ENCODE measurements around the gene SDHAF4. TPM values are rescaled to one million over a fixed set of nuclear protein-coding genes. Genes with fewer than 3 reads are reported as not detected.

SDHAF4 gene
- 1 to 10 TPM; 3.0 to 7.3 TPM for total RNA-seq

DNA sequence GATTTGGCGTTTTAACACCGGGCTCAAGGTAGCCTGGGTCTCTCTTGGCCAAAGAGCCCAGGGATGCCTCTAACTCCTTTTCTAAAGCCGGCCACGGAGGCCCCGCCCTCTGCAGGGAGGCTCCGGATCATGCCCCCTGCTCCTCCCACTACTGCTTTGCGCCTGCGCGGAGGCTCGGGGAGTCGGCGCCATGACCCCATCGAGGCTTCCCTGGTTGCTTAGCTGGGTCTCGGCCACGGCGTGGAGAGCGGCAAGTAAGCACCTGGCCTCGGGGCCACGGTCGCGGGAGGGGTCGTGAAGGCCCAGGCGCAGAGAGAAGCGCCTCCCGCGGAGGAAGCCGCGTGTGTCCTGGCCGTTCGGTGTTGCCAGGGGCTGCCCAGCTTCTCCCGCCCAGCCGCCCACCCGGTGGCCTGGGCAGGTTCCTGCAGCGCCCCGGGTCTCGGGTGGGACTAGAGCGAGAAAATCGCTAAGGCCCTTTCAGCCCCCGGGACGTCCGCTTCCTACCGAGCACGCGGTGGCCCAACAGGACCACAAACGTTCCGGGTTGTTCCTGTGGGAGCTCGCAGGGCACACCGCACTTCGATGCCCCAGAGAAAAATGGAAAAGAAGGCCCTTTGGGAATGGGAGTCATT, at the start of gene SDHAF4:
Gene SDHAF4, plus strand, starts transcription at position 180 of the 632 bp plus-strand sequence. Its CDS starts 11 bp downstream, at position 191.
- WGBS, 2 donors: 0 to 1% methylated on average over 14 to 49 of the region's 49 CpGs
- peak within 1 kb of the TSS; percentile 53 to 83 for H3K4me3 ChIP-seq
- H3K27ac ChIP-seq: peak within 1 kb of the TSS; percentile 55 to 89 (median 86)
- no peaks in the 10 kb centered on the region for H3K27me3 ChIP-seq
- intact Hi-C loops (cut with DNase I): loop anchor here (10.0 kb wide), 1 partner anchor 108 kb away; no protein-coding TSS in a partner anchor
- DNase-seq: peak; percentile 92 to 95 (median 94)
- H3K4me1 ChIP-seq: peaks cover 12% of the 10 kb centered on the region
- peak; percentile 99 for ATAC-seq
- H3K9me3 ChIP-seq: no peaks in the 10 kb centered on the region
- H3K36me3 ChIP-seq (replicated peaks in 1 of 2; ENCODE audit: insufficient read depth in 1 of 2, low read depth in 2 of 2): no peaks in the 10 kb centered on the region
- TF ChIP-seq, protein P1, sequence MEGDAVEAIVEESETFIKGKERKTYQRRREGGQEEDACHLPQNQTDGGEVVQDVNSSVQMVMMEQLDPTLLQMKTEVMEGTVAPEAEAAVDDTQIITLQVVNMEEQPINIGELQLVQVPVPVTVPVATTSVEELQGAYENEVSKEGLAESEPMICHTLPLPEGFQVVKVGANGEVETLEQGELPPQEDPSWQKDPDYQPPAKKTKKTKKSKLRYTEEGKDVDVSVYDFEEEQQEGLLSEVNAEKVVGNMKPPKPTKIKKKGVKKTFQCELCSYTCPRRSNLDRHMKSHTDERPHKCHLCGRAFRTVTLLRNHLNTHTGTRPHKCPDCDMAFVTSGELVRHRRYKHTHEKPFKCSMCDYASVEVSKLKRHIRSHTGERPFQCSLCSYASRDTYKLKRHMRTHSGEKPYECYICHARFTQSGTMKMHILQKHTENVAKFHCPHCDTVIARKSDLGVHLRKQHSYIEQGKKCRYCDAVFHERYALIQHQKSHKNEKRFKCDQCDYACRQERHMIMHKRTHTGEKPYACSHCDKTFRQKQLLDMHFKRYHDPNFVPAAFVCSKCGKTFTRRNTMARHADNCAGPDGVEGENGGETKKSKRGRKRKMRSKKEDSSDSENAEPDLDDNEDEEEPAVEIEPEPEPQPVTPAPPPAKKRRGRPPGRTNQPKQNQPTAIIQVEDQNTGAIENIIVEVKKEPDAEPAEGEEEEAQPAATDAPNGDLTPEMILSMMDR (IDR thresholded peaks at IDR 0.05): peak in 4 of 7 experiments; percentile 10 to 31 (median 24)
- peak; percentile 36 to 76 (median 75) for TF ChIP-seq POLR2A (IDR thresholded peaks at IDR 0.05)

DNA sequence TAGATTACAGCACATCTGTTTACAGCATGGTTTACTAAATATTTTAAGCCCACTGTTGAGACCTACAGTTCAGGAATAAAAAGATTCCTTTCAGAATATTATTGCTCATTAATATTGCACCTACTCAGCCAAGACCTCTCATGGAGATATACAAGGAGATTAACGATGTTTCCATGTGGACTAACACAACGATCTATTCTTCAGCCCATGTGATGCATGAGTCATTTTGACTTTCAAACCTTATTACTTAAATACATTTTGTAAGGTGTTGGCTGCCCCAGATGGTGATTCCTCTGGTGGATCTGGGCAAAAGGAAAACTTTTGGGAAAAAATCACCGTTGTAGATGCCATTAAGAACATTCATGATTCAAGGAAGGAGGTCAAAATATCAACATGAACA, 48.0 kb upstream of the SDHAF4 start:
- H3K4me1 ChIP-seq: no peaks in the 10 kb centered on the region
- H3K36me3 ChIP-seq (replicated peaks in 1 of 2; ENCODE audit: insufficient read depth in 1 of 2, low read depth in 2 of 2): no peaks in the 10 kb centered on the region
- ATAC-seq (no peak), DNase-seq (no peak)
- no peak overlapping the region for H3K27ac ChIP-seq
- no peak overlapping the region for H3K4me3 ChIP-seq
- TF ChIP-seq, protein P1 (IDR thresholded peaks at IDR 0.05): no peak
- no peak for TF ChIP-seq POLR2A (IDR thresholded peaks at IDR 0.05)
- 58 to 68% methylated on average over 3 of the region's 3 CpGs for WGBS, 2 donors
- H3K27me3 ChIP-seq: no peaks in the 10 kb centered on the region
- no peaks in the 10 kb centered on the region for H3K9me3 ChIP-seq
- intact Hi-C loops (cut with DNase I): no loop called here

DNA sequence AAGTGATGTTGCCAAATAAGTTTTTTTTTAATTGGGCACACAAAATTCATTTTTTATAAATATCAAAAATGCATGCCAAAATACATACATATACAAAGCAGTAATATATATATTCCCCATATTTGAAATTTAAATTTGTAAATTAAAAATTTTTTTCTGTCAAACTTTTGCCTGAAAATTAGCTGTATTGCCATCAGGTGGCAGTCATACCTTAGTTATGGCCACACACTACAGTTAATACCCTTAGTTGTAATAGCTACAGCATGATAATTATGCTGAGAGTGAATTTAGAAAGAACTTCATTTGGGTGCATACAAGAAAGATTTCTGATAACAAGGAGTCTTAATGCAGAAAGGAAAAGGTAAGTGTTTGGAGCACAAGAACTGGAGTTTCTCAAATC, 46.2 kb upstream of the SDHAF4 start:
- H3K9me3 ChIP-seq: no peaks in the 10 kb centered on the region
- DNase-seq (no peak), ATAC-seq (no peak)
- H3K4me1 ChIP-seq: no peaks in the 10 kb centered on the region
- TF ChIP-seq POLR2A (IDR thresholded peaks at IDR 0.05): no peak
- TF ChIP-seq, protein P1 (IDR thresholded peaks at IDR 0.05): peak in 5 of 7 experiments; percentile 32 to 54 (median 44)
- H3K36me3 ChIP-seq (replicated peaks in 1 of 2; ENCODE audit: insufficient read depth in 1 of 2, low read depth in 2 of 2): no peaks in the 10 kb centered on the region
- no peak overlapping the region for H3K27ac ChIP-seq
- H3K4me3 ChIP-seq: no peak overlapping the region
- no peaks in the 10 kb centered on the region for H3K27me3 ChIP-seq
- intact Hi-C loops (cut with DNase I): no loop called here

DNA sequence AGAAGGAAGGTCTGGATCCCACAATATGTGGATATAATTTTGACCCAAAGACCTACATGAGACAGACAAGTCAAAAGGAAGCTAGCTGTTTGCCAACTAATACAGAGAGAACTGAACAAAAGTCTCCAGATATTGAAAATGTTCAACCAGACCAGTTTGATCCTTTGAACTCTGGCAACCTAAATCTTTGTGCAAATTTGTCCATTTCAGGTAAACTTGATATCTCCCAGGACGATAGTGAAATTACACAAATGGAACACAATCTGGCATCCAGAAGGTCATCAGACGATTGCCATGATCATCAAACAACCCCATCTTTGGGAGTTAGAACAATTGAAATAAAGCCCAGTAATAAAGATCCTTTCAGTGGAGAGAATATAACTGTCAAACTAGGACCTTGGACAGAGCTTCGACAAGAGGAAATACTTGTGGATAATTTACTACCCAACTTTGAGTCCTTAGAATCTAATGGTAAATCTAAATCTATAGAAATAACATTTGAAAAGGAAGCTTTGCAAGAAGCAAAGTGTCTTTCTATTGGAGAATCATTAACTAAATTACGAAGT, 41.9 kb upstream of the SDHAF4 start:
- Histone ChIP-seq H3K27ac (no peak overlapping the region), H3K9me3 (no peaks in the 10 kb centered on the region), H3K4me3 (no peak overlapping the region), H3K4me1 (no peaks in the 10 kb centered on the region), H3K36me3 (replicated peaks in 1 of 2; ENCODE audit: insufficient read depth in 1 of 2, low read depth in 2 of 2) (no peaks in the 10 kb centered on the region), H3K27me3 (no peaks in the 10 kb centered on the region)
- no peak for ATAC-seq
- TF ChIP-seq POLR2A (IDR thresholded peaks at IDR 0.05): no peak
- intact Hi-C loops (cut with DNase I): no loop called here
- 61 to 64% methylated on average over 4 of the region's 4 CpGs for WGBS, 2 donors
- DNase-seq: no peak

DNA sequence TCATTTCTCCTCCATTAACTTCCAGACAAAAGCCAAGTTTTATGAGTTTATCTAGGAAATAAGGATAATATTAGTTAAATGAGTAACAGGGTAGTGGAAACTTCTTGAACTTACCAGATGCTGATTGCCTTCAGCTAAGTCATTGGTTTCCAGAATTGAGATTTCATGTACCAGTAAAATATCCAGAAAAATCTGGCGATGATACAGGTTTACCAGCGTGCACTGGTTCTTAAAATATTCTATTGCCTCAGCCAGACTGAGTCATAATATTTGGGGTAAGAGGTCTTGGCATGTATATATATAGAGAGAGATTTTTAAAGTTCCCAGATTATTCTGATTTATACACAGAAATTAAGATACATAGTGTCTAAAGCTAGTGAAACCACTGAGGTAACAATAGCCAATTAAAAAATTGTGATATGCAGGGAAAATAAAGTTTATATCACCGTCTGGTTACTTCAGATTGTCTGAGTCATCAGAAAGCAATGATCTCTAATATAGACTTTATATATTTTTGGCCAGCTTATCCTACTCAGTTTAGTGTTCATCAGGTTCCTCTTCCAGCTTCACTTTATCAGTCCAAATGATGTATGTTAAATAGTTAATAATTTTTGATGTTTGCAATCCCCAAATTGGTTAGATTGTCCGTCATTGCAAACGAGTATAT, 39.5 kb upstream of the SDHAF4 start:
- H3K27me3 ChIP-seq: no peaks in the 10 kb centered on the region
- ATAC-seq (no peak), DNase-seq (no peak)
- TF ChIP-seq, protein P1 (IDR thresholded peaks at IDR 0.05): no peak
- TF ChIP-seq POLR2A (IDR thresholded peaks at IDR 0.05): no peak
- no peak overlapping the region for H3K4me3 ChIP-seq
- H3K9me3 ChIP-seq: no peaks in the 10 kb centered on the region
- intact Hi-C loops (cut with DNase I): no loop called here
- WGBS, 2 donors: 87 to 91% methylated on average over 5 of the region's 5 CpGs
- no peak overlapping the region for H3K27ac ChIP-seq
- H3K36me3 ChIP-seq (replicated peaks in 1 of 2; ENCODE audit: insufficient read depth in 1 of 2, low read depth in 2 of 2): no peaks in the 10 kb centered on the region
- no peaks in the 10 kb centered on the region for H3K4me1 ChIP-seq

All from body of pancreas (tissue), 4 donors.